Measurements from ENCODE around the gene CDH11. TPM values are rescaled to one million over a fixed set of nuclear protein-coding genes. Genes with fewer than 3 reads are reported as not detected.

Gene CDH11
- total and polyA plus RNA-seq, 2 donors (not counting 1 experiment from before 2014, with no cell fraction given), result 220 to 335 TPM

GRCh38 chr16:65136681-65137080, 14.8 kb upstream of the CDH11 start:
- H3K9ac ChIP-seq (ENCODE audit: insufficient read depth, low read length), result no peak overlapping the region
- DNase-seq (ENCODE audit: low read depth in 2 of 2), result no peak
- H3K4me1 ChIP-seq (ENCODE audit: control insufficient read depth, extremely low read depth, insufficient read depth, low read length), result no peaks in the 10 kb centered on the region
- no peak overlapping the region for H3K4me3 ChIP-seq (replicated peaks in 1 of 4; ENCODE audit: control extremely low read depth in 1 of 4, insufficient read depth in 1 of 4, low read depth in 3 of 4, low read length in 4 of 4)
- H3K79me2 ChIP-seq (ENCODE audit: control insufficient read depth, insufficient read depth, low read length), result no peaks in the 10 kb centered on the region
- H3K27me3 ChIP-seq (ENCODE audit: control insufficient read depth, insufficient read depth, low read length), result no peaks in the 10 kb centered on the region
- no peaks in the 10 kb centered on the region for H3K9me3 ChIP-seq (ENCODE audit: control insufficient read depth, insufficient read depth, low read depth, low read length)
- no peaks in the 10 kb centered on the region for H3K36me3 ChIP-seq (ENCODE audit: control insufficient read depth, insufficient read depth, low read length)
- no peak overlapping the region for H3K27ac ChIP-seq (ENCODE audit: insufficient read depth, low read length)
- no peak for TF ChIP-seq EZH2 (IDR thresholded peaks at IDR 0.05; ENCODE audit: low read length, missing control alignments)
- TF ChIP-seq CTCF (conservative IDR thresholded peaks at IDR 0.05 in 1 of 2, IDR thresholded peaks at IDR 0.05 in 1 of 2; ENCODE audit: low read depth in 1 of 2, low read length in 2 of 2), result no peak
- H2AFZ ChIP-seq (ENCODE audit: low read length), result no peak overlapping the region
- H4K20me1 ChIP-seq (ENCODE audit: control insufficient read depth, extremely low read depth, insufficient read depth, low read length), result no peaks in the 10 kb centered on the region
- no peak overlapping the region for H3K4me2 ChIP-seq (ENCODE audit: extremely low read depth, insufficient read depth, low read length)

DNA sequence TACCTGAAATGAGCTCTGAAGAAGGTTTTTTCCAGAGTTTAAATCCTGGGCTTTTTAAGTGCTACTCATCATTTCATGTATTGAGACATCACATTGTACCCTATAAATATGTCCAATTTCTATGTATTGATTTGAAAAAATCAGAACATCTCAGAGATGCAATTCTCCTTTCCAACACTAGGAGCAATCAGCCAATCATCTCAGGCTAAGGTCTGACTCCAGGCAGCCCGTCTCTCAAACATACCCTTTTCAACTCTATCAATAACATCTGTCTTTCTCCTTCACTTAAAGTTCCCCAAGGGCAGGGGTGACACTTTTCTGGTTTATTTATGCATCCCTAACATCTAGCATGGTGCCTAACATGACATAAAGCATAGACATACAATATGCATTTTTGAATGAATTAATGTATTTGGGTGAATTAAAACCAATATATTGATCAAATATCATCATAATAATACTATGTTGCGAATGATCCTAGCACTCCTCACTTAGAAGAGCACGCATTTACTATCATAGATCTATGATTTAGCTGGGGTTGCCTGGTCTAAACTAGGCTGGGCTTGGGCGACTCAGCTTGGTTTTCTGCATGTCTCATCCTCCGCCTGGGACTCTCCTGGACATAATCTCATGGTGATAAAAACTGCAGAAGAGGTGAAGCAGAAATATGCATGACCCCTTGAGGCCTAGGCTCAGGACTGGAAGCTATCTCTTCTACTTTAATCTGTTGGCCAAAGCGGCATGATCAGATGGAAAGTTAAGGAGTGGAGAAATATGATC, 5.2 kb upstream of the CDH11 start:
- no peak for DNase-seq (ENCODE audit: low read depth in 2 of 2)
- no peaks in the 10 kb centered on the region for H3K79me2 ChIP-seq (ENCODE audit: control insufficient read depth, insufficient read depth, low read length)
- H3K27me3 ChIP-seq (ENCODE audit: control insufficient read depth, insufficient read depth, low read length), result no peaks in the 10 kb centered on the region
- no peak overlapping the region for H3K27ac ChIP-seq (ENCODE audit: insufficient read depth, low read length)
- no peak overlapping the region for H3K4me2 ChIP-seq (ENCODE audit: extremely low read depth, insufficient read depth, low read length)
- H3K4me1 ChIP-seq (ENCODE audit: control insufficient read depth, extremely low read depth, insufficient read depth, low read length), result no peaks in the 10 kb centered on the region
- H2AFZ ChIP-seq (ENCODE audit: low read length), result no peak overlapping the region
- no peak overlapping the region for H3K9ac ChIP-seq (ENCODE audit: insufficient read depth, low read length)
- H3K9me3 ChIP-seq (ENCODE audit: control insufficient read depth, insufficient read depth, low read depth, low read length), result no peaks in the 10 kb centered on the region
- TF ChIP-seq EZH2 (IDR thresholded peaks at IDR 0.05; ENCODE audit: low read length, missing control alignments) (no peak), CTCF (conservative IDR thresholded peaks at IDR 0.05 in 1 of 2, IDR thresholded peaks at IDR 0.05 in 1 of 2; ENCODE audit: low read depth in 1 of 2, low read length in 2 of 2) (peak; percentile 16 to 53)
- H4K20me1 ChIP-seq (ENCODE audit: control insufficient read depth, extremely low read depth, insufficient read depth, low read length), result no peaks in the 10 kb centered on the region
- H3K4me3 ChIP-seq (replicated peaks in 1 of 4; ENCODE audit: control extremely low read depth in 1 of 4, insufficient read depth in 1 of 4, low read depth in 3 of 4, low read length in 4 of 4), result no peak overlapping the region
- no peaks in the 10 kb centered on the region for H3K36me3 ChIP-seq (ENCODE audit: control insufficient read depth, insufficient read depth, low read length)

DNA sequence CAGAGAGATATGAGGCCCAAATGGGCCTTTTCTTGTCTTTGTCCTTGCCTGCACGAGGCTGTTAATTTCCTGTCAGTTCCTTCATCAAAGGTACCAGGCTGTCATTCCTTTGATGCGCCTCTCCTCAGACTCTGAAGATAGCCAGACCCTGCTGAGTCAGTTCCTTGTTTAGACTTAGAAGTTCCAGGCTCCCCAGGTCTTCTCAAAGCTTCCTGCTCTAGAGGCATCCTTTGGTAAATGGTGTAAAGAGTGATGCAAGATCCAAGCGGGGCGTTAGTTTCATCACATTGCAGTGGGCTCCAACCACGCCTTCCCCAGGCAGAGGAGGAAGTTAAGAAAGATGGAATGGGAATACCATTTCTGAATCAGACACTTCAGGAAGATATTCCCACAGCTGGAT, 4.0 kb upstream of the CDH11 start:
- DNase-seq (ENCODE audit: low read depth in 2 of 2), result peak in 1 of 2 donors; percentile 41
- Histone ChIP-seq H3K9me3 (ENCODE audit: control insufficient read depth, insufficient read depth, low read depth, low read length) (no peaks in the 10 kb centered on the region), H2AFZ (ENCODE audit: low read length) (no peak overlapping the region), H3K4me2 (ENCODE audit: extremely low read depth, insufficient read depth, low read length) (no peak overlapping the region), H3K36me3 (ENCODE audit: control insufficient read depth, insufficient read depth, low read length) (no peaks in the 10 kb centered on the region), H3K27ac (ENCODE audit: insufficient read depth, low read length) (no peak overlapping the region), H3K79me2 (ENCODE audit: control insufficient read depth, insufficient read depth, low read length) (peaks cover 9% of the 10 kb centered on the region), H4K20me1 (ENCODE audit: control insufficient read depth, extremely low read depth, insufficient read depth, low read length) (no peaks in the 10 kb centered on the region), H3K4me1 (ENCODE audit: control insufficient read depth, extremely low read depth, insufficient read depth, low read length) (no peaks in the 10 kb centered on the region), H3K9ac (ENCODE audit: insufficient read depth, low read length) (no peak overlapping the region), H3K27me3 (ENCODE audit: control insufficient read depth, insufficient read depth, low read length) (no peaks in the 10 kb centered on the region), H3K4me3 (replicated peaks in 1 of 4; ENCODE audit: control extremely low read depth in 1 of 4, insufficient read depth in 1 of 4, low read depth in 3 of 4, low read length in 4 of 4) (peak overlapping the region in 1 of 4 experiments; percentile 92)
- TF ChIP-seq EZH2 (IDR thresholded peaks at IDR 0.05; ENCODE audit: low read length, missing control alignments) (no peak), CTCF (conservative IDR thresholded peaks at IDR 0.05 in 1 of 2, IDR thresholded peaks at IDR 0.05 in 1 of 2; ENCODE audit: low read depth in 1 of 2, low read length in 2 of 2) (no peak)
